HCT116 (cell line): ENCODE measurements around the gene HEMGN. TPM values are rescaled to one million over a fixed set of nuclear protein-coding genes. Genes with fewer than 3 reads are reported as not detected.

ENCODE experiments used
- ATAC-seq: fragments of 200-7000 bp; cut with Tn5 transposase; 2 replicates; pipeline ENCODE4 v1.9.1; 2020; ENCODE audit warnings: mild to moderate bottlenecking, moderate library complexity
- BruUV-seq: library from RNA; stranded (reverse); fragments of 400-500 nt; replicated peaks from 2 replicates; lab custom pipeline; 2021; lab: Mats Ljungman, UMichigan
- CTCF ChIA-PET: fragments of 300-600 bp; sonication (Branson Sonifier 250); formaldehyde crosslinking; loops from one replicate; lab custom pipeline; 2021; ENCODE audit warnings: antibody characterized with exemption; lab: Charles Lee
- POLR2A ChIA-PET: fragments of 300-600, 350-600 bp; sonication (Branson Sonifier 250); formaldehyde crosslinking; loops from one replicate; lab custom pipeline; 2021; ENCODE audit warnings: antibody characterized with exemption; lab: Charles Lee
- RAD21 ChIA-PET, 2 experiments: fragments of 300-600 bp; sonication (Branson Sonifier 250); formaldehyde crosslinking; loops; one replicate each; lab custom pipeline; 2023; ENCODE audit warnings: low total read pairs in 2 of 2; ENCODE audit not compliant: uncharacterized antibody in 2 of 2, unreplicated experiment in 2 of 2, low non-redundant PET in 1 of 2; lab: Charles Lee
- DNase-seq: peaks from one replicate; pipeline ENCODE4 v3.0.0-alpha.2; 2010; ENCODE audit warnings: low read depth, low spot score
- H2AFZ ChIP-seq: fragments of 200-600 bp; shearing (Covaris generic), sonication (generic); 2 replicates; pipeline ENCODE4 v1.6.1; 2017; ENCODE audit warnings: low read depth, mixed run types, mixed read lengths, antibody characterized with exemption, low read length; ENCODE audit not compliant: poor library complexity, severe bottlenecking
- H3K27ac ChIP-seq: 2 replicates; pipeline ENCODE4 v1.5.1; 2012; ENCODE audit warnings: low read depth, low read length
- H3K27me3 ChIP-seq: fragments of 200-600 bp; sonication (generic); 2 replicates; pipeline ENCODE4 v1.6.1; 2016; ENCODE audit warnings: mixed run types, low read length, mixed read lengths; ENCODE audit not compliant: insufficient read depth
- H3K36me3 ChIP-seq, 2 experiments: fragments of 200-500 bp in 1 of 2; fragments of 200-600 bp in 1 of 2; sonication (Bioruptor generic) in 1 of 2; sonication (generic) in 1 of 2; 2 replicates each; pipeline versions ENCODE4 v1.5.1 to v1.6.1; 2014 to 2016; ENCODE audit warnings: low read length in 2 of 2, inconsistent platforms in 1 of 2, mixed read lengths in 1 of 2, mixed run types in 1 of 2; ENCODE audit not compliant: insufficient read depth in 2 of 2, control insufficient read depth in 1 of 2
- H3K4me1 ChIP-seq, 2 experiments: fragments of 200-600 bp in 1 of 2; sonication (generic) in 1 of 2; 2 replicates each; pipeline versions ENCODE4 v1.5.1 to v1.6.1; 2012 to 2017; ENCODE audit warnings: low read length in 2 of 2, inconsistent platforms in 1 of 2, mild to moderate bottlenecking in 1 of 2, mixed read lengths in 1 of 2, mixed run types in 1 of 2, moderate library complexity in 1 of 2; ENCODE audit not compliant: insufficient read depth in 2 of 2, control insufficient read depth in 1 of 2
- H3K4me2 ChIP-seq: fragments of 200-600 bp; sonication (generic); 2 replicates; pipeline ENCODE4 v1.6.1; 2017; ENCODE audit warnings: mixed run types, low read length, mixed read lengths
- H3K4me3 ChIP-seq, 2 experiments: fragments of 200-600 bp in 1 of 2; sonication (generic) in 1 of 2; replicated peaks in 1 of 2; 2 replicates each; pipeline ENCODE4 v1.5.1; 2011 to 2016; ENCODE audit warnings: low read length in 2 of 2, control low read depth in 1 of 2, low read depth in 1 of 2, mild to moderate bottlenecking in 1 of 2, mixed read lengths in 1 of 2, mixed run types in 1 of 2
- H3K79me2 ChIP-seq: fragments of 200-600 bp; sonication (generic); 2 replicates; pipeline ENCODE4 v1.6.1; 2017; ENCODE audit warnings: mild to moderate bottlenecking, mixed run types, low read length, moderate library complexity, mixed read lengths; ENCODE audit not compliant: insufficient read depth
- H3K9ac ChIP-seq: fragments of 200-600 bp; sonication (generic); 2 replicates; pipeline ENCODE4 v1.6.1; 2016; ENCODE audit warnings: low read length, mixed read lengths
- H3K9me2 ChIP-seq: fragments of 200-600 bp; sonication (generic), shearing (Covaris generic); 2 replicates; pipeline ENCODE4 v1.6.1; 2017; ENCODE audit warnings: mixed run types, mild to moderate bottlenecking, moderate library complexity; ENCODE audit not compliant: insufficient read depth
- H3K9me3 ChIP-seq, 2 experiments: fragments of 200-500 bp in 1 of 2; fragments of 200-600 bp in 1 of 2; sonication (Bioruptor generic) in 1 of 2; sonication (generic) in 1 of 2; 2 replicates each; pipeline ENCODE4 v1.6.1; 2014 to 2017; ENCODE audit warnings: low read length in 2 of 2, mixed read lengths in 2 of 2, inconsistent platforms in 1 of 2, low read depth in 1 of 2, mild to moderate bottlenecking in 1 of 2, mixed run types in 1 of 2, moderate library complexity in 1 of 2; ENCODE audit not compliant: control insufficient read depth in 1 of 2, insufficient read depth in 1 of 2
- H4K20me1 ChIP-seq: fragments of 200-600 bp; sonication (generic), shearing (Covaris generic); 2 replicates; pipeline ENCODE4 v1.6.1; 2017; ENCODE audit warnings: mixed run types, mild to moderate bottlenecking, moderate library complexity; ENCODE audit not compliant: insufficient read depth
- CBX3 ChIP-seq: IDR thresholded peaks from 2 replicates; pipeline ENCODE4 v1.6.1; 2012; ENCODE audit warnings: low read depth
- EZH2phosphoT487 ChIP-seq: fragments of 200-600 bp; IDR thresholded peaks from 2 replicates; pipeline ENCODE4 v1.6.1; 2018; ENCODE audit warnings: antibody characterized with exemption, borderline replicate concordance
- FOSL1 ChIP-seq: IDR thresholded peaks from 2 replicates; pipeline ENCODE4 v1.6.1; 2012; ENCODE audit warnings: low read depth
- POLR2A ChIP-seq: IDR thresholded peaks from 2 replicates; pipeline ENCODE4 v1.7.0; 2011; ENCODE audit warnings: borderline replicate concordance; ENCODE audit not compliant: insufficient read depth, insufficient read length; ENCODE audit errors: extremely low read depth
- POLR2AphosphoS5 ChIP-seq: IDR thresholded peaks from 2 replicates; pipeline ENCODE4 v1.6.1; 2011; ENCODE audit warnings: mild to moderate bottlenecking, low read depth, low read length, moderate library complexity
- RAD21 ChIP-seq: IDR thresholded peaks from 2 replicates; pipeline ENCODE4 v1.6.1; 2012; ENCODE audit warnings: low read depth, mild to moderate bottlenecking
- SP1 ChIP-seq: IDR thresholded peaks from 2 replicates; pipeline ENCODE4 v1.6.1; 2012; ENCODE audit warnings: low read depth
- SRF ChIP-seq: IDR thresholded peaks from 2 replicates; pipeline ENCODE4 v1.6.1; 2012; ENCODE audit warnings: low read depth
- YY1 ChIP-seq: IDR thresholded peaks from 2 replicates; pipeline ENCODE4 v1.6.1; 2011; ENCODE audit warnings: low read length, low read depth, moderate library complexity, mild to moderate bottlenecking; ENCODE audit not compliant: insufficient replicate concordance; ENCODE audit errors: extremely low read depth
- ZBTB33 ChIP-seq: IDR thresholded peaks from 2 replicates; pipeline ENCODE4 v1.6.1; 2011; ENCODE audit warnings: mild to moderate bottlenecking, low read length, moderate library complexity; ENCODE audit not compliant: insufficient replicate concordance; ENCODE audit errors: extremely low read depth
- ZFX ChIP-seq: fragments of 450-650 bp; IDR thresholded peaks from 2 replicates; pipeline ENCODE4 v1.6.1; 2017
- intact Hi-C: fragments of 100-400 bp; cut with micrococcal nuclease; formaldehyde crosslinking; loops from 2 replicates; pipeline ENCODE4 v1.10.0; 2022
- total RNA-seq: library from RNA; stranded (reverse); gene quantifications from one replicate; pipeline ENCODE4 v1.2.1, GENCODE V29; 2021; ENCODE audit not compliant: unreplicated experiment
- TF ChIP-seq, protein P1 (sequence below): IDR thresholded peaks from 2 replicates; pipeline ENCODE4 v1.6.1; 2012
- TF ChIP-seq, protein P2 (sequence below), 3 experiments: fragments of 200-600 bp in 1 of 3; sonication (generic) in 1 of 3; IDR thresholded peaks in 2 of 3; conservative IDR thresholded peaks in 1 of 3; 2 replicates each; pipeline ENCODE4 v1.5.1; 2012 to 2017; ENCODE audit warnings: low read depth in 2 of 3, low read length in 2 of 3, antibody characterized with exemption in 1 of 3, borderline replicate concordance in 1 of 3, control low read depth in 1 of 3, mild to moderate bottlenecking in 1 of 3, mixed read lengths in 1 of 3, mixed run types in 1 of 3, moderate library complexity in 1 of 3; ENCODE audit not compliant: insufficient read depth in 1 of 3

Gene HEMGN
- total RNA-seq, 1 experiment from 2014 or later = not detected

DNA sequence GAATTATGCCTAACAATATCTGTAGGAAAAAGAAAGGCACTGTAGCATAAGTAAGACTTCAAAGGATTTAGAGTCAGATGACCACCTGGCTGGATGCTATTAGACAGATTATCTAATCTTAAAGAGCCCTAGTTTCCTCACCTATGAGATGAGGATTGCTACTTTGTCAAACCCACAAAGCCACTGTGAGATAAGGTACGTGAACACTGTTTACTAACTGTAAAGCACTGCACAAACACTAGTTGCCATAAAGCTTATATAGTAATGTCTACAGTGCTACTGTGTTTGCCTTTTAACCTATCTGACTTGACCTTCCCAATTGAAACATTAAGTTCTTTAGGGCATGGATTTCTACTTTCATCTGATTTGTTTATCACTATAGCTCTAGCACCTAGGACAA is 26.0 kb downstream of the HEMGN start:
- intact Hi-C loops = no loop called here
- RAD21 ChIA-PET = no interaction called here

DNA sequence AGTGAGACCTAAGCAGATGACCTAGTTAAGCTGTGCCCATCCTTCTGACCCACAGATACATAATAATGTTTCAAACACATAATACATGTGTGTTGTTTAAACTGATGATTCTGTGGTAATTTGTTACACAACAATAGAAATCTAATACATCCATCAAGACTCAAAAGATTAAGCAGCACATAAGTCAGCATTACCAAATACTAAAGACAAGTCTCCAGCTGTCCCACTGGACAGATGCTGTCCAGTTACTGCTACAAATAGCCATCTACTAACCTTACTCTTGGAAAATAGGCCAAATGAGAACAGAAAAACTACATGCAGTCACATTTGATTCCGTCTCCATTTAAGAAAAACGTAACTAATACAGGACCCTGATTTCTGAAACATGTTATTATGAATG is 26.4 kb downstream of the HEMGN start:
- Histone ChIP-seq H3K4me2 (no peak overlapping the region), H3K9me3 (no peaks in the 10 kb centered on the region), H3K27me3 (no peaks in the 10 kb centered on the region), H3K79me2 (no peaks in the 10 kb centered on the region), H3K36me3 (peaks cover 0 to 17% of the 10 kb centered on the region in 2 experiments; a peak in 2 of 4 replicates), H3K9ac (no peak overlapping the region), H3K4me3 (no peak overlapping the region), H4K20me1 (no peaks in the 10 kb centered on the region), H3K4me1 (no peaks in the 10 kb centered on the region), H3K27ac (no peak overlapping the region), H3K9me2 (no peaks in the 10 kb centered on the region), H2AFZ (no peak overlapping the region)
- POLR2A ChIA-PET = no interaction called here
- CTCF ChIA-PET = interaction anchor here (1.0 to 1.8 kb wide), 3 partner anchors 11 to 21 kb away, joined by 3 to 4 read pairs (median 3); no protein-coding TSS in a partner anchor
- TF ChIP-seq FOSL1 (no peak), POLR2AphosphoS5 (no peak), CBX3 (no peak), SRF (no peak), ZFX (no peak), YY1 (no peak), RAD21 (no peak), SP1 (no peak), ZBTB33 (no peak), POLR2A (no peak)
- TF ChIP-seq, protein P1, sequence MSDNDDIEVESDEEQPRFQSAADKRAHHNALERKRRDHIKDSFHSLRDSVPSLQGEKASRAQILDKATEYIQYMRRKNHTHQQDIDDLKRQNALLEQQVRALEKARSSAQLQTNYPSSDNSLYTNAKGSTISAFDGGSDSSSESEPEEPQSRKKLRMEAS = no peak
- TF ChIP-seq, protein P2, sequence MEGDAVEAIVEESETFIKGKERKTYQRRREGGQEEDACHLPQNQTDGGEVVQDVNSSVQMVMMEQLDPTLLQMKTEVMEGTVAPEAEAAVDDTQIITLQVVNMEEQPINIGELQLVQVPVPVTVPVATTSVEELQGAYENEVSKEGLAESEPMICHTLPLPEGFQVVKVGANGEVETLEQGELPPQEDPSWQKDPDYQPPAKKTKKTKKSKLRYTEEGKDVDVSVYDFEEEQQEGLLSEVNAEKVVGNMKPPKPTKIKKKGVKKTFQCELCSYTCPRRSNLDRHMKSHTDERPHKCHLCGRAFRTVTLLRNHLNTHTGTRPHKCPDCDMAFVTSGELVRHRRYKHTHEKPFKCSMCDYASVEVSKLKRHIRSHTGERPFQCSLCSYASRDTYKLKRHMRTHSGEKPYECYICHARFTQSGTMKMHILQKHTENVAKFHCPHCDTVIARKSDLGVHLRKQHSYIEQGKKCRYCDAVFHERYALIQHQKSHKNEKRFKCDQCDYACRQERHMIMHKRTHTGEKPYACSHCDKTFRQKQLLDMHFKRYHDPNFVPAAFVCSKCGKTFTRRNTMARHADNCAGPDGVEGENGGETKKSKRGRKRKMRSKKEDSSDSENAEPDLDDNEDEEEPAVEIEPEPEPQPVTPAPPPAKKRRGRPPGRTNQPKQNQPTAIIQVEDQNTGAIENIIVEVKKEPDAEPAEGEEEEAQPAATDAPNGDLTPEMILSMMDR (IDR thresholded peaks at IDR 0.05 in 2 of 3, conservative IDR thresholded peaks at IDR 0.05 in 1 of 3; ENCODE audit: borderline replicate concordance in 1 of 3, insufficient read depth in 1 of 3, low read depth in 2 of 3, low read length in 2 of 3) = no peak
- DNase-seq = no peak
- intact Hi-C loops = no loop called here
- ATAC-seq = no peak
- RAD21 ChIA-PET = no interaction called here
- BruUV-seq = no TSS peak

More for the DNA sequence above, 26.0 kb downstream of the HEMGN start:
- Histone ChIP-seq H4K20me1 (no peaks in the 10 kb centered on the region), H3K9me3 (no peaks in the 10 kb centered on the region), H3K27ac (no peak overlapping the region), H3K79me2 (no peaks in the 10 kb centered on the region), H3K27me3 (no peaks in the 10 kb centered on the region), H3K9ac (no peak overlapping the region), H3K9me2 (no peaks in the 10 kb centered on the region), H3K4me2 (no peak overlapping the region), H3K4me1 (no peaks in the 10 kb centered on the region), H3K4me3 (no peak overlapping the region), H3K36me3 (peaks cover 0 to 17% of the 10 kb centered on the region in 2 experiments; a peak in 2 of 4 replicates), H2AFZ (no peak overlapping the region)
- DNase-seq (no peak), ATAC-seq (no peak)
- CTCF ChIA-PET = interaction anchor here (1.0 to 1.8 kb wide), 3 partner anchors 11 to 22 kb away, joined by 3 to 4 read pairs (median 3); no protein-coding TSS in a partner anchor
- POLR2A ChIA-PET = no interaction called here
- TF ChIP-seq EZH2phosphoT487 = no peak
- BruUV-seq = no TSS peak
